ENCODE data around the gene PCDHGC3.

The PCDHGC3 gene

GRCh38 chr5:141441571-141442170 lies 34.1 kb upstream of the PCDHGC3 start:
- Histone ChIP-seq H3K36me3 (ENCODE audit: control insufficient read depth, insufficient read depth, low read length) (peaks cover 4% of the 10 kb centered on the region), H3K4me1 (ENCODE audit: control insufficient read depth, insufficient read depth, low read length) (no peaks in the 10 kb centered on the region), H3K27ac (ENCODE audit: insufficient read depth, low read depth, low read length, poor library complexity, severe bottlenecking) (no peak overlapping the region), H3K27me3 (ENCODE audit: control insufficient read depth, insufficient read depth, low read length, poor library complexity, severe bottlenecking) (no peaks in the 10 kb centered on the region), H3K4me3 (ENCODE audit: insufficient read depth, low read depth, low read length) (no peak overlapping the region), H3K9me3 (ENCODE audit: control insufficient read depth, low read length) (no peaks in the 10 kb centered on the region)
- 96 to 97% methylated on average over 50 of the region's 50 CpGs for WGBS, 2 experiments

DNA sequence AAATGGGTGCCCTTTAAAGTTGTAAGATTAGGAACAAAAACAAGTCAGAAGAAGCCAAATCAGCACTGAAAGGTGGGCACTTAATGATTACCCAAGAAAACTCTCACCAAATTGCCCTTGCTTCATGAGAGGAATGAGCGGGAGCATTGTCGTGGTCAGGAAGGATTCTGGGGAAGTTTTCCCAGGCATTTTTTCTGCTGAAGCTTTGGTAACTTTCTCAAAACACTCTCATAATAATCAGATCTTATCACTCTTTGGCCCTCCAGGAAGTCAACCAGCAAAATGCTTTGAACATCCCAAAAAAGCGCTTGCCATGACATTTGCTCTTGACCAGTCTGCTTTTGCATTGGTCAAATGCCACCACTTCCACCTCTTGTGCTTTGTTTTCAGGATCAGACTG lies 10.4 kb upstream of the PCDHGC3 start:
- WGBS, 2 experiments: 95 to 96% methylated on average over 3 of the region's 3 CpGs
- no peaks in the 10 kb centered on the region for H3K36me3 ChIP-seq (ENCODE audit: control insufficient read depth, insufficient read depth, low read length)
- no peaks in the 10 kb centered on the region for H3K9me3 ChIP-seq (ENCODE audit: control insufficient read depth, low read length)
- no peak overlapping the region for H3K4me3 ChIP-seq (ENCODE audit: insufficient read depth, low read depth, low read length)
- no peaks in the 10 kb centered on the region for H3K27me3 ChIP-seq (ENCODE audit: control insufficient read depth, insufficient read depth, low read length, poor library complexity, severe bottlenecking)
- H3K27ac ChIP-seq (ENCODE audit: insufficient read depth, low read depth, low read length, poor library complexity, severe bottlenecking): no peak overlapping the region
- H3K4me1 ChIP-seq (ENCODE audit: control insufficient read depth, insufficient read depth, low read length): no peaks in the 10 kb centered on the region

DNA sequence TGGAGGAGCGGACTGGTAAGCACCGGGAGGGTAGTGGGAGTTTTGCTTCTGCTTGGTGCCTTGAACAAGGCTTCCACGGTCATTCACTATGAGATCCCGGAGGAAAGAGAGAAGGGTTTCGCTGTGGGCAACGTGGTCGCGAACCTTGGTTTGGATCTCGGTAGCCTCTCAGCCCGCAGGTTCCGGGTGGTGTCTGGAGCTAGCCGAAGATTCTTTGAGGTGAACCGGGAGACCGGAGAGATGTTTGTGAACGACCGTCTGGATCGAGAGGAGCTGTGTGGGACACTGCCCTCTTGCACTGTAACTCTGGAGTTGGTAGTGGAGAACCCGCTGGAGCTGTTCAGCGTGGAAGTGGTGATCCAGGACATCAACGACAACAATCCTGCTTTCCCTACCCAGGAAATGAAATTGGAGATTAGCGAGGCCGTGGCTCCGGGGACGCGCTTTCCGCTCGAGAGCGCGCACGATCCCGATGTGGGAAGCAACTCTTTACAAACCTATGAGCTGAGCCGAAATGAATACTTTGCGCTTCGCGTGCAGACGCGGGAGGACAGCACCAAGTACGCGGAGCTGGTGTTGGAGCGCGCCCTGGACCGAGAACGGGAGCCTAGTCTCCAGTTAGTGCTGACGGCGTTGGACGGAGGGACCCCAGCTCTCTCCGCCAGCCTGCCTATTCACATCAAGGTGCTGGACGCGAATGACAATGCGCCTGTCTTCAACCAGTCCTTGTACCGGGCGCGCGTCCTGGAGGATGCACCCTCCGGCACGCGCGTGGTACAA lies 556 bp downstream of the PCDHGC3 start:
- H3K27me3 ChIP-seq (ENCODE audit: control insufficient read depth, insufficient read depth, low read length, poor library complexity, severe bottlenecking): no peaks in the 10 kb centered on the region
- H3K36me3 ChIP-seq (ENCODE audit: control insufficient read depth, insufficient read depth, low read length): no peaks in the 10 kb centered on the region
- peaks cover 3% of the 10 kb centered on the region for H3K4me1 ChIP-seq (ENCODE audit: control insufficient read depth, insufficient read depth, low read length)
- H3K27ac ChIP-seq (ENCODE audit: insufficient read depth, low read depth, low read length, poor library complexity, severe bottlenecking): no peak overlapping the region
- H3K4me3 ChIP-seq (ENCODE audit: insufficient read depth, low read depth, low read length): peak overlapping the region; percentile 55
- 25 to 27% methylated on average over 58 of the region's 58 CpGs for WGBS, 2 experiments
- H3K9me3 ChIP-seq (ENCODE audit: control insufficient read depth, low read length): no peaks in the 10 kb centered on the region

DNA sequence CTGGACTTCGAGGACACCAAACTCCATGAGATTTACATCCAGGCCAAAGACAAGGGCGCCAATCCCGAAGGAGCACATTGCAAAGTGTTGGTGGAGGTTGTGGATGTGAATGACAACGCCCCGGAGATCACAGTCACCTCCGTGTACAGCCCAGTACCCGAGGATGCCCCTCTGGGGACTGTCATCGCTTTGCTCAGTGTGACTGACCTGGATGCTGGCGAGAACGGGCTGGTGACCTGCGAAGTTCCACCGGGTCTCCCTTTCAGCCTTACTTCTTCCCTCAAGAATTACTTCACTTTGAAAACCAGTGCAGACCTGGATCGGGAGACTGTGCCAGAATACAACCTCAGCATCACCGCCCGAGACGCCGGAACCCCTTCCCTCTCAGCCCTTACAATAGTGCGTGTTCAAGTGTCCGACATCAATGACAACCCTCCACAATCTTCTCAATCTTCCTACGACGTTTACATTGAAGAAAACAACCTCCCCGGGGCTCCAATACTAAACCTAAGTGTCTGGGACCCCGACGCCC lies 1.3 kb downstream of the PCDHGC3 start:
- H3K27ac ChIP-seq (ENCODE audit: insufficient read depth, low read depth, low read length, poor library complexity, severe bottlenecking): no peak overlapping the region
- no peaks in the 10 kb centered on the region for H3K27me3 ChIP-seq (ENCODE audit: control insufficient read depth, insufficient read depth, low read length, poor library complexity, severe bottlenecking)
- no peaks in the 10 kb centered on the region for H3K9me3 ChIP-seq (ENCODE audit: control insufficient read depth, low read length)
- H3K36me3 ChIP-seq (ENCODE audit: control insufficient read depth, insufficient read depth, low read length): no peaks in the 10 kb centered on the region
- H3K4me1 ChIP-seq (ENCODE audit: control insufficient read depth, insufficient read depth, low read length): peaks cover 3% of the 10 kb centered on the region
- H3K4me3 ChIP-seq (ENCODE audit: insufficient read depth, low read depth, low read length): peak overlapping the region; percentile 55
- WGBS, 2 experiments: 94 to 96% methylated on average over 24 of the region's 24 CpGs

DNA sequence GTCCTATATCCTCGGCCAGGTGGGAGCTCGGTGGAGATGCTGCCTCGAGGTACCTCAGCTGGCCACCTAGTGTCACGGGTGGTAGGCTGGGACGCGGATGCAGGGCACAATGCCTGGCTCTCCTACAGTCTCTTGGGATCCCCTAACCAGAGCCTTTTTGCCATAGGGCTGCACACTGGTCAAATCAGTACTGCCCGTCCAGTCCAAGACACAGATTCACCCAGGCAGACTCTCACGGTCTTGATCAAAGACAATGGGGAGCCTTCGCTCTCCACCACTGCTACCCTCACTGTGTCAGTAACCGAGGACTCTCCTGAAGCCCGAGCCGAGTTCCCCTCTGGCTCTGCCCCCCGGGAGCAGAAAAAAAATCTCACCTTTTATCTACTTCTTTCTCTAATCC lies 2.0 kb downstream of the PCDHGC3 start:
- no peaks in the 10 kb centered on the region for H3K9me3 ChIP-seq (ENCODE audit: control insufficient read depth, low read length)
- peaks cover 3% of the 10 kb centered on the region for H3K4me1 ChIP-seq (ENCODE audit: control insufficient read depth, insufficient read depth, low read length)
- WGBS, 2 experiments: 90 to 94% methylated on average over 13 of the region's 13 CpGs
- no peaks in the 10 kb centered on the region for H3K36me3 ChIP-seq (ENCODE audit: control insufficient read depth, insufficient read depth, low read length)
- H3K4me3 ChIP-seq (ENCODE audit: insufficient read depth, low read depth, low read length): no peak overlapping the region
- no peak overlapping the region for H3K27ac ChIP-seq (ENCODE audit: insufficient read depth, low read depth, low read length, poor library complexity, severe bottlenecking)
- no peaks in the 10 kb centered on the region for H3K27me3 ChIP-seq (ENCODE audit: control insufficient read depth, insufficient read depth, low read length, poor library complexity, severe bottlenecking)

GRCh38 chr5:141478321-141478945 lies 2.7 kb downstream of the PCDHGC3 start:
- Histone ChIP-seq H3K27ac (ENCODE audit: insufficient read depth, low read depth, low read length, poor library complexity, severe bottlenecking) (no peak overlapping the region), H3K36me3 (ENCODE audit: control insufficient read depth, insufficient read depth, low read length) (no peaks in the 10 kb centered on the region), H3K9me3 (ENCODE audit: control insufficient read depth, low read length) (no peaks in the 10 kb centered on the region), H3K4me1 (ENCODE audit: control insufficient read depth, insufficient read depth, low read length) (peaks cover 8% of the 10 kb centered on the region), H3K27me3 (ENCODE audit: control insufficient read depth, insufficient read depth, low read length, poor library complexity, severe bottlenecking) (no peaks in the 10 kb centered on the region), H3K4me3 (ENCODE audit: insufficient read depth, low read depth, low read length) (no peak overlapping the region)
- 92 to 94% methylated on average over 19 to 20 of the region's 20 CpGs for WGBS, 2 experiments

DNA sequence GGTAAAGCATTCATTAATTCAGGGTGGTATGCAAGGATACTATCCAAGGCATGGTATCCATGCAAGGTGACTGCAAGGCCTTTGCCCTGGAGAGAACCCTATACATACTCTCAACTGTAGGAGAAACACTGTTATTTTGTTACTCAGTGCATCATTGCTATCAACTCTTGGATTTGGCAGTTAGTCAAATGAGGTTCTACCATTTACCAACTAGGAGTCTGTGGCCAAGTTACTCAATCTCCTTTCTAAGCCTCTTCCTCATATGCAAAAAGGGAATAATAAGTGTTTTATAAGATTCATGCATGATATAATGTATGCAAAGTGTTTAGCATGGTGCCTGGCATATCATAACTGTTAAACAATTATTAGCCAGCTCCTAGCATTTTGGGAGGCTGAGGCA lies 4.0 kb downstream of the PCDHGC3 start:
- H3K4me1 ChIP-seq (ENCODE audit: control insufficient read depth, insufficient read depth, low read length): peaks cover 19% of the 10 kb centered on the region
- H3K4me3 ChIP-seq (ENCODE audit: insufficient read depth, low read depth, low read length): no peak overlapping the region
- no peaks in the 10 kb centered on the region for H3K36me3 ChIP-seq (ENCODE audit: control insufficient read depth, insufficient read depth, low read length)
- H3K27ac ChIP-seq (ENCODE audit: insufficient read depth, low read depth, low read length, poor library complexity, severe bottlenecking): no peak overlapping the region
- H3K9me3 ChIP-seq (ENCODE audit: control insufficient read depth, low read length): no peaks in the 10 kb centered on the region
- no peaks in the 10 kb centered on the region for H3K27me3 ChIP-seq (ENCODE audit: control insufficient read depth, insufficient read depth, low read length, poor library complexity, severe bottlenecking)

GRCh38 chr5:141483902-141484301 lies 8.1 kb downstream of the PCDHGC3 start:
- peaks cover 15% of the 10 kb centered on the region for H3K36me3 ChIP-seq (ENCODE audit: control insufficient read depth, insufficient read depth, low read length)
- H3K4me3 ChIP-seq (ENCODE audit: insufficient read depth, low read depth, low read length): peak overlapping the region; percentile 57
- H3K27ac ChIP-seq (ENCODE audit: insufficient read depth, low read depth, low read length, poor library complexity, severe bottlenecking): peak overlapping the region; percentile 88
- H3K27me3 ChIP-seq (ENCODE audit: control insufficient read depth, insufficient read depth, low read length, poor library complexity, severe bottlenecking): no peaks in the 10 kb centered on the region
- WGBS, 2 experiments: 5% methylated on average over 3 of the region's 3 CpGs
- peaks cover 36% of the 10 kb centered on the region for H3K4me1 ChIP-seq (ENCODE audit: control insufficient read depth, insufficient read depth, low read length)
- no peaks in the 10 kb centered on the region for H3K9me3 ChIP-seq (ENCODE audit: control insufficient read depth, low read length)

DNA sequence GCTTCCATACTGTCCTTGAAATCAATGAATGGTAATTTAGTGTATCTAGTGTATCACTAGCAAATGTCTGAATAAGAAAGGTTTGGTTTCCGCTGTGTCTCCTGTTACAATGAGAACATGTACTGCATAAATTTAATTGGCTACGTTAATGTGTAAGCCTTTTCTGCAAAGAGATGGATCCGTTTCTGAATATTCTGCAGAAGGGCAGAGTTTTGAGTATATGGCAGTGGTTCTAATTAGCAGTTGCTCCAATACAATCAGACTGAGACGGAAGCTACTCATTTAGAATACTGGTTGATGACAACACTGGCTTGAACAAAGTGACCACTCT lies 8.5 kb downstream of the PCDHGC3 start:
- Histone ChIP-seq H3K9me3 (ENCODE audit: control insufficient read depth, low read length) (no peaks in the 10 kb centered on the region), H3K4me1 (ENCODE audit: control insufficient read depth, insufficient read depth, low read length) (peaks cover 34% of the 10 kb centered on the region), H3K4me3 (ENCODE audit: insufficient read depth, low read depth, low read length) (peak overlapping the region; percentile 57), H3K27me3 (ENCODE audit: control insufficient read depth, insufficient read depth, low read length, poor library complexity, severe bottlenecking) (no peaks in the 10 kb centered on the region), H3K36me3 (ENCODE audit: control insufficient read depth, insufficient read depth, low read length) (peaks cover 19% of the 10 kb centered on the region), H3K27ac (ENCODE audit: insufficient read depth, low read depth, low read length, poor library complexity, severe bottlenecking) (peak overlapping the region; percentile 88)
- WGBS, 2 experiments: 7 to 13% methylated on average over 4 of the region's 4 CpGs

GRCh38 chr5:141484641-141485311 lies 9.0 kb downstream of the PCDHGC3 start, which contains the start of gene PCDHGC4:
PCDHGC4 (plus strand) TSS chr5:141485030; CDS start chr5:141485174, 144 bp downstream.
- H3K27ac ChIP-seq (ENCODE audit: insufficient read depth, low read depth, low read length, poor library complexity, severe bottlenecking): peak within 1 kb of the TSS; percentile 88
- no peaks in the 10 kb centered on the region for H3K9me3 ChIP-seq (ENCODE audit: control insufficient read depth, low read length)
- peaks cover 21% of the 10 kb centered on the region for H3K36me3 ChIP-seq (ENCODE audit: control insufficient read depth, insufficient read depth, low read length)
- no peaks in the 10 kb centered on the region for H3K27me3 ChIP-seq (ENCODE audit: control insufficient read depth, insufficient read depth, low read length, poor library complexity, severe bottlenecking)
- WGBS, 2 experiments: 2 to 6% methylated on average over 35 of the region's 39 CpGs
- H3K4me1 ChIP-seq (ENCODE audit: control insufficient read depth, insufficient read depth, low read length): peaks cover 34% of the 10 kb centered on the region
- peak within 1 kb of the TSS; percentile 57 for H3K4me3 ChIP-seq (ENCODE audit: insufficient read depth, low read depth, low read length)
